ENCODE measurements around the gene SEMA3B.
"Not testable (repeated sequence)": the region's sequence is repeated elsewhere in the genome, so short reads cannot be mapped to it uniquely, and the experiment has no call there.

The SEMA3B gene

GRCh38 chr3:50303013-50303815, 34.3 kb downstream of the SEMA3B start, which contains the start of gene HYAL1:
Gene HYAL1 (minus strand): TSS chr3:50303574. CDS start chr3:50302956, 618 bp downstream.
- H3K4me3 ChIP-seq (ENCODE audit: low read length), result no peak within 1 kb of the TSS
- no peak for DNase-seq (ENCODE audit: low read depth)

GRCh38 chr3:50304601-50305000, 35.7 kb downstream of the SEMA3B start:
- DNase-seq (ENCODE audit: low read depth), result no peak
- H3K4me3 ChIP-seq (ENCODE audit: low read length), result no peak overlapping the region
- TF ChIP-seq CTCF (conservative IDR thresholded peaks at IDR 0.05; ENCODE audit: low read length), result no peak

More at GRCh38 chr3:50303013-50303815, 34.3 kb downstream of the SEMA3B start, which contains the start of gene HYAL1:
- TF ChIP-seq CTCF (conservative IDR thresholded peaks at IDR 0.05; ENCODE audit: low read length), result no peak

GRCh38 chr3:50312041-50312440, 43.1 kb downstream of the SEMA3B start:
- not testable (repeated sequence) for DNase-seq (ENCODE audit: low read depth); H3K4me3 ChIP-seq (ENCODE audit: low read length)

GRCh38 chr3:50314342-50314741, 45.4 kb downstream of the SEMA3B start:
- TF ChIP-seq CTCF (conservative IDR thresholded peaks at IDR 0.05; ENCODE audit: low read length), result no peak
- no peak overlapping the region for H3K4me3 ChIP-seq (ENCODE audit: low read length)
- DNase-seq (ENCODE audit: low read depth), result no peak

- no peak for DNase-seq (ENCODE audit: low read depth)
- TF ChIP-seq CTCF (conservative IDR thresholded peaks at IDR 0.05; ENCODE audit: low read length), result no peak
- no peak overlapping the region for H3K4me3 ChIP-seq (ENCODE audit: low read length)
Measured at GRCh38 chr3:50314816-50315215, 45.9 kb downstream of the SEMA3B start.

GRCh38 chr3:50316657-50317242, 47.8 kb downstream of the SEMA3B start:
- no peak for TF ChIP-seq CTCF (conservative IDR thresholded peaks at IDR 0.05; ENCODE audit: low read length)
- no peak overlapping the region for H3K4me3 ChIP-seq (ENCODE audit: low read length)
- DNase-seq (ENCODE audit: low read depth), result no peak

- no peak for TF ChIP-seq CTCF (conservative IDR thresholded peaks at IDR 0.05; ENCODE audit: low read length)
- H3K4me3 ChIP-seq (ENCODE audit: low read length), result no peak overlapping the region
- DNase-seq (ENCODE audit: low read depth), result no peak
Measured at GRCh38 chr3:50317300-50317699, 48.4 kb downstream of the SEMA3B start.
